ENCODE results near the gene HDAC6.

GRCh38 chrX:48792219-48792618 lies 9.6 kb upstream of the HDAC6 start:
- TF ChIP-seq, protein P1, sequence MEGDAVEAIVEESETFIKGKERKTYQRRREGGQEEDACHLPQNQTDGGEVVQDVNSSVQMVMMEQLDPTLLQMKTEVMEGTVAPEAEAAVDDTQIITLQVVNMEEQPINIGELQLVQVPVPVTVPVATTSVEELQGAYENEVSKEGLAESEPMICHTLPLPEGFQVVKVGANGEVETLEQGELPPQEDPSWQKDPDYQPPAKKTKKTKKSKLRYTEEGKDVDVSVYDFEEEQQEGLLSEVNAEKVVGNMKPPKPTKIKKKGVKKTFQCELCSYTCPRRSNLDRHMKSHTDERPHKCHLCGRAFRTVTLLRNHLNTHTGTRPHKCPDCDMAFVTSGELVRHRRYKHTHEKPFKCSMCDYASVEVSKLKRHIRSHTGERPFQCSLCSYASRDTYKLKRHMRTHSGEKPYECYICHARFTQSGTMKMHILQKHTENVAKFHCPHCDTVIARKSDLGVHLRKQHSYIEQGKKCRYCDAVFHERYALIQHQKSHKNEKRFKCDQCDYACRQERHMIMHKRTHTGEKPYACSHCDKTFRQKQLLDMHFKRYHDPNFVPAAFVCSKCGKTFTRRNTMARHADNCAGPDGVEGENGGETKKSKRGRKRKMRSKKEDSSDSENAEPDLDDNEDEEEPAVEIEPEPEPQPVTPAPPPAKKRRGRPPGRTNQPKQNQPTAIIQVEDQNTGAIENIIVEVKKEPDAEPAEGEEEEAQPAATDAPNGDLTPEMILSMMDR (IDR thresholded peaks at IDR 0.05) = no peak
- TF ChIP-seq POLR2A (IDR thresholded peaks at IDR 0.05) = no peak

All from lower leg skin (tissue), 3 donors.